GM23338 (cell line): ENCODE measurements around the gene MYMX. TPM values are rescaled to one million over a fixed set of nuclear protein-coding genes. Genes with fewer than 3 reads are reported as not detected.
A peak's percentile ranks its signal among the peaks of the same experiment; 100 is the strongest.
"Not testable (repeated sequence)": the region's sequence is repeated elsewhere in the genome, so short reads cannot be mapped to it uniquely, and the experiment has no call there.

Experiments
- ATAC-seq: fragments of 200-7000 bp; cut with Tn5 transposase; 3 replicates; pipeline ENCODE4 v1.9.1; 2020
- DNase-seq: peaks from one replicate; pipeline ENCODE4 v3.0.0-alpha.2; 2015; ENCODE audit warnings: low spot score
- H2AFZ ChIP-seq: fragments of 200-600 bp; sonication (generic); 2 replicates; pipeline ENCODE4 v1.8.0; 2016; ENCODE audit warnings: antibody characterized with exemption, mild to moderate bottlenecking, moderate library complexity
- H3F3A ChIP-seq: fragments of 200-600 bp; sonication (generic); replicated peaks from 2 replicates; pipeline ENCODE4 v1.8.0; 2017; ENCODE audit warnings: antibody characterized with exemption, mixed run types, low read depth
- H3K27ac ChIP-seq: fragments of 200-600 bp; sonication (generic); 2 replicates; pipeline ENCODE4 v1.6.1; 2016; ENCODE audit warnings: low read depth
- H3K27me3 ChIP-seq: fragments of 200-600 bp; sonication (generic); 2 replicates; pipeline ENCODE4 v1.8.0; 2016; ENCODE audit warnings: mild to moderate bottlenecking, mixed run types, moderate library complexity; ENCODE audit not compliant: insufficient read depth
- H3K36me3 ChIP-seq: fragments of 200-600 bp; sonication (generic); 2 replicates; pipeline ENCODE4 v1.8.0; 2016; ENCODE audit warnings: mild to moderate bottlenecking; ENCODE audit not compliant: insufficient read depth
- H3K4me1 ChIP-seq: fragments of 200-600 bp; sonication (generic); 2 replicates; pipeline ENCODE4 v1.8.0; 2016; ENCODE audit warnings: mild to moderate bottlenecking, moderate library complexity; ENCODE audit not compliant: insufficient read depth
- H3K4me2 ChIP-seq: fragments of 200-600 bp; sonication (generic); 2 replicates; pipeline ENCODE4 v1.7.1; 2017; ENCODE audit warnings: mixed run types
- H3K4me3 ChIP-seq: fragments of 200-600 bp; sonication (generic); 2 replicates; pipeline ENCODE4 v1.6.1; 2016; ENCODE audit warnings: mixed run types
- H3K79me2 ChIP-seq: fragments of 200-600 bp; sonication (generic); replicated peaks from 2 replicates; pipeline ENCODE4 v1.8.0; 2017; ENCODE audit warnings: mild to moderate bottlenecking; ENCODE audit not compliant: insufficient read depth
- H3K9me2 ChIP-seq: fragments of 200-600 bp; sonication (generic); 2 replicates; pipeline ENCODE4 v1.8.0; 2017; ENCODE audit not compliant: insufficient read depth
- H4K20me1 ChIP-seq: fragments of 200-600 bp; sonication (generic); replicated peaks from 2 replicates; pipeline ENCODE4 v1.8.0; 2017; ENCODE audit warnings: mild to moderate bottlenecking; ENCODE audit not compliant: insufficient read depth
- H3K27ac Mint-ChIP-seq: 2 replicates; pipeline ENCODE4 v1.8.0; 2020; ENCODE audit warnings: inconsistent platforms, mild to moderate bottlenecking, moderate library complexity, mixed read lengths
- H3K27me3 Mint-ChIP-seq: 3 replicates; pipeline ENCODE4 v1.8.0; 2022; ENCODE audit warnings: low read depth, mild to moderate bottlenecking, moderate library complexity, mixed read lengths, inconsistent platforms; ENCODE audit not compliant: insufficient read depth, poor library complexity
- H3K36me3 Mint-ChIP-seq: 3 replicates; pipeline ENCODE4 v1.8.0; 2021; ENCODE audit warnings: low read depth, mild to moderate bottlenecking, inconsistent platforms, moderate library complexity, mixed read lengths
- H3K4me1 Mint-ChIP-seq: 3 replicates; pipeline ENCODE4 v1.8.0; 2020; ENCODE audit warnings: mild to moderate bottlenecking, inconsistent platforms, mixed read lengths
- H3K4me3 Mint-ChIP-seq: 3 replicates; pipeline ENCODE4 v1.8.0; 2021; ENCODE audit warnings: moderate library complexity, mild to moderate bottlenecking, inconsistent platforms, mixed read lengths
- H3K9me3 Mint-ChIP-seq: 3 replicates; pipeline ENCODE4 v1.8.0; 2020; ENCODE audit warnings: moderate library complexity, mild to moderate bottlenecking, inconsistent platforms, mixed read lengths
- EZH2 ChIP-seq: fragments of 200-600 bp; sonication (generic); IDR thresholded peaks from one replicate; pipeline ENCODE4 v1.8.0; 2017; ENCODE audit warnings: antibody characterized with exemption, mild to moderate bottlenecking, low read depth; ENCODE audit not compliant: unreplicated experiment
- NANOG ChIP-seq: IDR thresholded peaks from 2 replicates; pipeline ENCODE4 v1.6.1; 2016; ENCODE audit warnings: antibody characterized with exemption, borderline replicate concordance
- POLR2AphosphoS5 ChIP-seq: IDR thresholded peaks from 2 replicates; pipeline ENCODE4 v1.6.1; 2016; ENCODE audit warnings: antibody characterized with exemption, low read depth
- polyA plus RNA-seq: library from polyadenylated mRNA; unstranded; fragments of >200 nt; fragmentation: Nextera tagmentation; extraction: Ambion mirVana; gene quantifications from 2 replicates; pipeline ENCODE4 v1.2.1, GENCODE V29; 2016
- total RNA-seq: library from RNA; depleted of rRNA; stranded (reverse); fragments of >200 nt; shearing (Covaris generic); gene quantifications from 2 replicates; pipeline ENCODE4 v1.2.3, GENCODE V29; 2014
- TF ChIP-seq, protein P1 (sequence below): IDR thresholded peaks from 2 replicates; pipeline ENCODE4 v1.6.1; 2016; ENCODE audit warnings: antibody characterized with exemption
- TF ChIP-seq, protein P2 (sequence below): IDR thresholded peaks from one replicate; pipeline ENCODE4 v1.6.1; 2018; ENCODE audit warnings: antibody characterized with exemption; ENCODE audit not compliant: unreplicated experiment

Gene MYMX
- total and polyA plus RNA-seq, 2 experiments from 2014 or later = 2.8 to 7.1 TPM

DNA sequence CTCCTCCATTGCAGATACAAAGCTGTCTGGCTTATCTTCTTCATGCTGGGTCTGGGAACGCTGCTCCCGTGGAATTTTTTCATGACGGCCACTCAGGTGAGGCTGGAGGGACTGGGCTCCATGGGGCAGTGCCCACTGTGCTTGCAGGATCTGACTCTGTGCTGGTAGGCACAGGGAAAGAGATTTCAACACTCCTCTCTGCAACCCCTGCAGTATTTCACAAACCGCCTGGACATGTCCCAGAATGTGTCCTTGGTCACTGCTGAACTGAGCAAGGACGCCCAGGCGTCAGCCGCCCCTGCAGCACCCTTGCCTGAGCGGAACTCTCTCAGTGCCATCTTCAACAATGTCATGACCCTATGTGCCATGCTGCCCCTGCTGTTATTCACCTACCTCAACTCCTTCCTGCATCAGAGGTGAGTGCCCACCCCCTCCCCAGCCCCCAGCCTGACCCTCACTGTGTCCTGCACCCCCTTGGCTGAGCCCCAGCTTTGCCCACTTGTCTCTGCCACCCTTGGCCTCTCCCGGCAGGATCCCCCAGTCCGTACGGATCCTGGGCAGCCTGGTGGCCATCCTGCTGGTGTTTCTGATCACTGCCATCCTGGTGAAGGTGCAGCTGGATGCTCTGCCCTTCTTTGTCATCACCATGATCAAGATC lies 12.8 kb downstream of the MYMX start (continued):
- TF ChIP-seq, protein P1, sequence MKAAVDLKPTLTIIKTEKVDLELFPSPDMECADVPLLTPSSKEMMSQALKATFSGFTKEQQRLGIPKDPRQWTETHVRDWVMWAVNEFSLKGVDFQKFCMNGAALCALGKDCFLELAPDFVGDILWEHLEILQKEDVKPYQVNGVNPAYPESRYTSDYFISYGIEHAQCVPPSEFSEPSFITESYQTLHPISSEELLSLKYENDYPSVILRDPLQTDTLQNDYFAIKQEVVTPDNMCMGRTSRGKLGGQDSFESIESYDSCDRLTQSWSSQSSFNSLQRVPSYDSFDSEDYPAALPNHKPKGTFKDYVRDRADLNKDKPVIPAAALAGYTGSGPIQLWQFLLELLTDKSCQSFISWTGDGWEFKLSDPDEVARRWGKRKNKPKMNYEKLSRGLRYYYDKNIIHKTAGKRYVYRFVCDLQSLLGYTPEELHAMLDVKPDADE = no peak
- TF ChIP-seq POLR2AphosphoS5 (no peak), NANOG (no peak)
- TF ChIP-seq, protein P2, sequence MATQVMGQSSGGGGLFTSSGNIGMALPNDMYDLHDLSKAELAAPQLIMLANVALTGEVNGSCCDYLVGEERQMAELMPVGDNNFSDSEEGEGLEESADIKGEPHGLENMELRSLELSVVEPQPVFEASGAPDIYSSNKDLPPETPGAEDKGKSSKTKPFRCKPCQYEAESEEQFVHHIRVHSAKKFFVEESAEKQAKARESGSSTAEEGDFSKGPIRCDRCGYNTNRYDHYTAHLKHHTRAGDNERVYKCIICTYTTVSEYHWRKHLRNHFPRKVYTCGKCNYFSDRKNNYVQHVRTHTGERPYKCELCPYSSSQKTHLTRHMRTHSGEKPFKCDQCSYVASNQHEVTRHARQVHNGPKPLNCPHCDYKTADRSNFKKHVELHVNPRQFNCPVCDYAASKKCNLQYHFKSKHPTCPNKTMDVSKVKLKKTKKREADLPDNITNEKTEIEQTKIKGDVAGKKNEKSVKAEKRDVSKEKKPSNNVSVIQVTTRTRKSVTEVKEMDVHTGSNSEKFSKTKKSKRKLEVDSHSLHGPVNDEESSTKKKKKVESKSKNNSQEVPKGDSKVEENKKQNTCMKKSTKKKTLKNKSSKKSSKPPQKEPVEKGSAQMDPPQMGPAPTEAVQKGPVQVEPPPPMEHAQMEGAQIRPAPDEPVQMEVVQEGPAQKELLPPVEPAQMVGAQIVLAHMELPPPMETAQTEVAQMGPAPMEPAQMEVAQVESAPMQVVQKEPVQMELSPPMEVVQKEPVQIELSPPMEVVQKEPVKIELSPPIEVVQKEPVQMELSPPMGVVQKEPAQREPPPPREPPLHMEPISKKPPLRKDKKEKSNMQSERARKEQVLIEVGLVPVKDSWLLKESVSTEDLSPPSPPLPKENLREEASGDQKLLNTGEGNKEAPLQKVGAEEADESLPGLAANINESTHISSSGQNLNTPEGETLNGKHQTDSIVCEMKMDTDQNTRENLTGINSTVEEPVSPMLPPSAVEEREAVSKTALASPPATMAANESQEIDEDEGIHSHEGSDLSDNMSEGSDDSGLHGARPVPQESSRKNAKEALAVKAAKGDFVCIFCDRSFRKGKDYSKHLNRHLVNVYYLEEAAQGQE = no peak

DNA sequence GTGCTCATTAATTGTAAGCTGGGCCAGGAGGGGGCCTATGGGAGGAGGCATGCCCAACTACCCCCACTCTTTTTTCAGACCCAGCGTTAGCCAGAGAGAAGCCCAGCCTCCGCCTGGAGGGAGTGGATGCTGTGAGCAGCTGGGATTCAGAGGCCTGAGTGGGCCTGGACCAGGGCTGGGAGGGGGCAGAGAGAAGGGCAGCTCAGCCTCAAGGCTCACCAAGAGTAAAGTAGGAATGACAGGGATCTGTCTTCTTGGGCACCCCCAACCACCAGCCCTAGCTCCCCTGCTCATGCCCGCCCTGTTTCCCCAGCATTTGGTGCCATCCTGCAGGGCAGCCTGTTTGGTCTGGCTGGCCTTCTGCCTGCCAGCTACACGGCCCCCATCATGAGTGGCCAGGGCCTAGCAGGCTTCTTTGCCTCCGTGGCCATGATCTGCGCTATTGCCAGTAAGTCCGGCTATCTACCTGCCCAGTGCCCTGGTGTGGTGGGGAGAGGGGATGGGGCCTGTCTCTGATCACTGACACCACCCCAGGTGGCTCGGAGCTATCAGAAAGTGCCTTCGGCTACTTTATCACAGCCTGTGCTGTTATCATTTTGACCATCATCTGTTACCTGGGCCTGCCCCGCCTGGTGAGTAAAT lies 13.4 kb downstream of the MYMX start:
- H3K27me3 ChIP-seq = no peaks in the 10 kb centered on the region
- Mint-ChIP-seq H3K9me3 (no peaks in the 10 kb centered on the region; the same call in 2 of the 3 replicates), H3K36me3 (peaks cover 70% of the 10 kb centered on the region), H3K4me1 (peaks cover 56% of the 10 kb centered on the region), H3K4me3 (no peak overlapping the region), H3K27me3 (peaks cover 24% of the 10 kb centered on the region), H3K27ac (0 out of 2 replicates have a peak overlapping the region, but pooled peaks have one; percentile 62)
- no peaks in the 10 kb centered on the region for H3K9me2 ChIP-seq
- no peak for TF ChIP-seq EZH2
- no peak overlapping the region for H3K4me3 ChIP-seq
- no peak for DNase-seq
- H3K36me3 ChIP-seq = peaks cover 4% of the 10 kb centered on the region; the same call in 1 of the 2 replicates
- H3K27ac ChIP-seq = no peak overlapping the region
- H3K4me1 ChIP-seq = peaks cover 24% of the 10 kb centered on the region
- peaks cover 32% of the 10 kb centered on the region for H4K20me1 ChIP-seq
- no peak overlapping the region for H3K4me2 ChIP-seq
- peaks cover 30% of the 10 kb centered on the region for H3K79me2 ChIP-seq
- no peak for ATAC-seq
- H2AFZ ChIP-seq = no peak overlapping the region
- H3F3A ChIP-seq = peaks cover 16% of the 10 kb centered on the region

DNA sequence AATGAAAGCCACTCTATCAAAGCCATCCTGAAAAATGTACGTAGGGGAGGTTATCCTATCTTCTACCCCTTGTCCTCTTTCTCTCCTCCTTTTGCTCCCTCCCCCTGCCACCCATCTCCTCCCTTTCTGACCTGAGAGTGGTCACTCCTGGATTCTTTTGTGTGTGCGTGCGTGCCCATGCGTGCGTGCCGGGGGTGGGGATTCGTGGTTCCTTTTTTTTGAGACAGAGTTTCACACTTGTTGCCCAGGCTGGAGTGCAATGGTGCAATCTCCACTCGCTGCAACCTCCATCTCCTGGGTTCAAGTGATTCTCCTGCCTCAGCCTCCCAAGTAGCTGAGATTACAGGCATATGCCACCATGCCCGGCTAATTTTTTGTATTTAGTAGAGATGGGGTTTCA lies 14.7 kb downstream of the MYMX start:
- H3K36me3 Mint-ChIP-seq = peaks cover 82% of the 10 kb centered on the region

More for the DNA sequence above, 14.7 kb downstream of the MYMX start:
- peaks cover 21% of the 10 kb centered on the region for H4K20me1 ChIP-seq
- H3K4me1 ChIP-seq = peaks cover 11% of the 10 kb centered on the region; the same call in 1 of the 2 replicates
- H3K27ac Mint-ChIP-seq, H3K4me3 Mint-ChIP-seq, H3K9me2 ChIP-seq, H3K4me2 ChIP-seq, H3K27ac ChIP-seq, H3K27me3 ChIP-seq, ATAC-seq, DNase-seq, H3K4me3 ChIP-seq, H2AFZ ChIP-seq, H3K36me3 ChIP-seq, H3K9me3 Mint-ChIP-seq: not testable (repeated sequence)
- Mint-ChIP-seq H3K4me1 (peaks cover 56% of the 10 kb centered on the region), H3K27me3 (peaks cover 21% of the 10 kb centered on the region)
- peaks cover 18% of the 10 kb centered on the region for H3K79me2 ChIP-seq
- H3F3A ChIP-seq = peaks cover 23% of the 10 kb centered on the region
